ENCODE measurements around the gene CASK. TPM values are rescaled to one million over a fixed set of nuclear protein-coding genes. Genes with fewer than 3 reads are reported as not detected.

The CASK gene
- total and polyA plus RNA-seq, 9 of the 15 experiments (the other 6 are each of a cell fraction or from before 2014, with no cell fraction given): 1.3 to 7.4 (median 5.2) TPM

GRCh38 chrX:41923978-41924683 lies 777 bp upstream of the CASK start:
- Histone ChIP-seq H3K4me1 (replicated peaks in 1 of 2; ENCODE audit: control insufficient read depth in 2 of 2, insufficient read depth in 2 of 2, low read length in 2 of 2) (peaks cover 0 to 13% of the 10 kb centered on the region in 2 experiments; a peak in 3 of 5 replicates), H3K9me1 (ENCODE audit: control insufficient read depth, insufficient read depth, low read length) (no peaks in the 10 kb centered on the region), H3K9me3 (replicated peaks; ENCODE audit: control insufficient read depth, insufficient read depth, low read depth, low read length) (no peaks in the 10 kb centered on the region), H3K36me3 (ENCODE audit: control insufficient read depth, insufficient read depth, low read length) (no peaks in the 10 kb centered on the region), H3K79me2 (ENCODE audit: control insufficient read depth, insufficient read depth, low read length) (no peaks in the 10 kb centered on the region; the same call in 2 of the 3 replicates), H2AFZ (ENCODE audit: low read depth, low read length) (peak overlapping the region; percentile 94), H3K27me3 (ENCODE audit: control insufficient read depth in 2 of 2, insufficient read depth in 2 of 2, low read length in 2 of 2) (no peaks in the 10 kb centered on the region), H3K4me3 (peak overlapping the region; percentile 49), H3K27ac (ENCODE audit: extremely low read depth, low read depth, low read length) (peak overlapping the region; percentile 31; the same call in 1 of the 3 replicates), H3K4me2 (ENCODE audit: insufficient read depth, low read length) (peak overlapping the region; percentile 83), H3K9ac (ENCODE audit: insufficient read depth in 1 of 2, low read depth in 2 of 2, low read length in 2 of 2) (peak overlapping the region; percentile 59 to 89), H4K20me1 (replicated peaks; ENCODE audit: control insufficient read depth, insufficient read depth, low read length) (no peaks in the 10 kb centered on the region)
- ChIA-PET CTCF (ENCODE audit: low intra/inter-chr PET ratio) (interaction anchor here (0.6 to 0.7 kb wide), 2 partner anchors 30 to 400 kb away, joined by 3 to 5 read pairs; no protein-coding TSS in a partner anchor), POLR2A (interaction anchor here (0.7 kb wide), 1 partner anchor 19 kb away, joined by 3 read pairs; no protein-coding TSS in a partner anchor)
- FAIRE-seq (peak; percentile 42), ATAC-seq (peak; percentile 29; the same call in 2 of the 3 replicates), DNase-seq (ENCODE audit: extremely low read depth in 1 of 4, low spot score in 3 of 4) (peak in 2 of 4 experiments; percentile 7 to 27)
- in situ Hi-C loops (cut with MboI): no loop called here
- whole genome bisulfite sequencing (ENCODE audit: insufficient coverage, low coverage, missing lambda C conversion rate): 0% methylated on average over 10 of the region's 16 CpGs
- BruUV-seq (replicated peaks): no TSS peak
- intact Hi-C loops (cut with micrococcal nuclease): no loop called here
- TF ChIP-seq RAD21 (CRISPR knock-in tag; conservative IDR thresholded peaks at IDR 0.05 in 1 of 2, IDR thresholded peaks at IDR 0.05 in 1 of 2) (0 out of 4 replicates have a peak, but pooled peaks of 1 of the 2 experiments have one; percentile 8), L3MBTL2 (IDR thresholded peaks at IDR 0.05) (peak; percentile 40; the same call in 1 of the 2 replicates), ZNF511 (CRISPR knock-in tag; IDR thresholded peaks at IDR 0.05) (no peak), CC2D1A (IDR thresholded peaks at IDR 0.05) (no peak)
- TF ChIP-seq, protein P1, sequence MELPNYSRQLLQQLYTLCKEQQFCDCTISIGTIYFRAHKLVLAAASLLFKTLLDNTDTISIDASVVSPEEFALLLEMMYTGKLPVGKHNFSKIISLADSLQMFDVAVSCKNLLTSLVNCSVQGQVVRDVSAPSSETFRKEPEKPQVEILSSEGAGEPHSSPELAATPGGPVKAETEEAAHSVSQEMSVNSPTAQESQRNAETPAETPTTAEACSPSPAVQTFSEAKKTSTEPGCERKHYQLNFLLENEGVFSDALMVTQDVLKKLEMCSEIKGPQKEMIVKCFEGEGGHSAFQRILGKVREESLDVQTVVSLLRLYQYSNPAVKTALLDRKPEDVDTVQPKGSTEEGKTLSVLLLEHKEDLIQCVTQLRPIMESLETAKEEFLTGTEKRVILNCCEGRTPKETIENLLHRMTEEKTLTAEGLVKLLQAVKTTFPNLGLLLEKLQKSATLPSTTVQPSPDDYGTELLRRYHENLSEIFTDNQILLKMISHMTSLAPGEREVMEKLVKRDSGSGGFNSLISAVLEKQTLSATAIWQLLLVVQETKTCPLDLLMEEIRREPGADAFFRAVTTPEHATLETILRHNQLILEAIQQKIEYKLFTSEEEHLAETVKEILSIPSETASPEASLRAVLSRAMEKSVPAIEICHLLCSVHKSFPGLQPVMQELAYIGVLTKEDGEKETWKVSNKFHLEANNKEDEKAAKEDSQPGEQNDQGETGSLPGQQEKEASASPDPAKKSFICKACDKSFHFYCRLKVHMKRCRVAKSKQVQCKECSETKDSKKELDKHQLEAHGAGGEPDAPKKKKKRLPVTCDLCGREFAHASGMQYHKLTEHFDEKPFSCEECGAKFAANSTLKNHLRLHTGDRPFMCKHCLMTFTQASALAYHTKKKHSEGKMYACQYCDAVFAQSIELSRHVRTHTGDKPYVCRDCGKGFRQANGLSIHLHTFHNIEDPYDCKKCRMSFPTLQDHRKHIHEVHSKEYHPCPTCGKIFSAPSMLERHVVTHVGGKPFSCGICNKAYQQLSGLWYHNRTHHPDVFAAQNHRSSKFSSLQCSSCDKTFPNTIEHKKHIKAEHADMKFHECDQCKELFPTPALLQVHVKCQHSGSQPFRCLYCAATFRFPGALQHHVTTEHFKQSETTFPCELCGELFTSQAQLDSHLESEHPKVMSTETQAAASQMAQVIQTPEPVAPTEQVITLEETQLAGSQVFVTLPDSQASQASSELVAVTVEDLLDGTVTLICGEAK (IDR thresholded peaks at IDR 0.05): 0 out of 2 replicates have a peak, but pooled peaks have one; percentile 20
- TF ChIP-seq, protein P1 (CRISPR knock-in tag; IDR thresholded peaks at IDR 0.05): no peak
